Renal cortical epithelial cell (primary cell): ENCODE results near the gene INTS4. TPM values are rescaled to one million over a fixed set of nuclear protein-coding genes. Genes with fewer than 3 reads are reported as not detected.
"Not testable (repeated sequence)": the region's sequence is repeated elsewhere in the genome, so short reads cannot be mapped to it uniquely, and the experiment has no call there.

Source experiments
- DNase-seq: peaks from one replicate; pipeline ENCODE4 v3.0.0-alpha.2; 2011; ENCODE audit warnings: low read depth
- total RNA-seq: library from RNA; depleted of rRNA; stranded (reverse); fragments of >200 nt; gene quantifications from 2 replicates; pipeline ENCODE4 v1.2.3, GENCODE V29; 2014

INTS4 gene
- total RNA-seq, 1 donor from 2014 or later: 35.2 TPM

- not testable (repeated sequence) for DNase-seq
These were observed 51.2 kb downstream of the INTS4 start for GRCh38 chr11:77943296-77943695.

- not testable (repeated sequence) for DNase-seq
These were observed 52.0 kb downstream of the INTS4 start for GRCh38 chr11:77942465-77942864.

GRCh38 chr11:77933596-77933995, 60.9 kb downstream of the INTS4 start:
- not testable (repeated sequence) for DNase-seq

GRCh38 chr11:77930334-77931208, 63.9 kb downstream of the INTS4 start:
- DNase-seq: peak; percentile 3

GRCh38 chr11:77917713-77918112, 76.8 kb downstream of the INTS4 start:
- not testable (repeated sequence) for DNase-seq

GRCh38 chr11:77914307-77914791, 80.1 kb downstream of the INTS4 start:
- DNase-seq: peak; percentile 67

- DNase-seq: not testable (repeated sequence)
These were observed 80.7 kb downstream of the INTS4 start for GRCh38 chr11:77913608-77914306.

- peak; percentile 14 for DNase-seq
These were observed 83.6 kb downstream of the INTS4 start for GRCh38 chr11:77910828-77911227.

GRCh38 chr11:77909277-77909676, 85.2 kb downstream of the INTS4 start:
- no peak for DNase-seq

GRCh38 chr11:77908835-77909234, 85.6 kb downstream of the INTS4 start:
- DNase-seq: no peak

GRCh38 chr11:77894949-77895348, 99.5 kb downstream of the INTS4 start:
- DNase-seq: not testable (repeated sequence)

- DNase-seq: not testable (repeated sequence)
These were observed 102.8 kb downstream of the INTS4 start for GRCh38 chr11:77891703-77892102.

GRCh38 chr11:77891256-77891655, 103.2 kb downstream of the INTS4 start:
- DNase-seq: not testable (repeated sequence)

GRCh38 chr11:77890619-77891056, 103.8 kb downstream of the INTS4 start:
- DNase-seq: not testable (repeated sequence)

GRCh38 chr11:77890100-77890614, 104.3 kb downstream of the INTS4 start:
- not testable (repeated sequence) for DNase-seq

- not testable (repeated sequence) for DNase-seq
These were observed 105.4 kb downstream of the INTS4 start for GRCh38 chr11:77889045-77889444.

GRCh38 chr11:77886401-77886800, 108.1 kb downstream of the INTS4 start:
- no peak for DNase-seq

- DNase-seq: no peak
These were observed 109.7 kb downstream of the INTS4 start for GRCh38 chr11:77884829-77885190.

- no peak for DNase-seq
These were observed 110.2 kb downstream of the INTS4 start for GRCh38 chr11:77884186-77884828.

- DNase-seq: no peak
These were observed 110.7 kb downstream of the INTS4 start for GRCh38 chr11:77883775-77884174.

GRCh38 chr11:77882396-77882795, 112.1 kb downstream of the INTS4 start:
- DNase-seq: no peak

GRCh38 chr11:77879218-77879617, 115.2 kb downstream of the INTS4 start:
- no peak for DNase-seq
